ENCODE results near the gene MMP20.

Gene MMP20

GRCh38 chr11:102552447-102553194 is 72.5 kb downstream of the MMP20 start:
- no peak for DNase-seq

- no peak for DNase-seq
Measured at GRCh38 chr11:102552020-102552419, 73.1 kb downstream of the MMP20 start.

- no peak for DNase-seq
Measured at GRCh38 chr11:102551169-102551781, 73.9 kb downstream of the MMP20 start.

GRCh38 chr11:102546923-102547471 is 78.1 kb downstream of the MMP20 start:
- no peak for DNase-seq

- no peak for DNase-seq
Measured at GRCh38 chr11:102546427-102546826, 78.7 kb downstream of the MMP20 start.

- no peak for DNase-seq
Measured at GRCh38 chr11:102545701-102546100, 79.4 kb downstream of the MMP20 start.

- no peak for DNase-seq
Measured at GRCh38 chr11:102544594-102544993, 80.5 kb downstream of the MMP20 start.

- DNase-seq, result no peak
Measured at GRCh38 chr11:102539567-102539966, 85.6 kb downstream of the MMP20 start.

GRCh38 chr11:102538932-102539331 is 86.2 kb downstream of the MMP20 start:
- no peak for DNase-seq

- peak in 1 of 2 experiments; percentile 18 for DNase-seq
Measured at GRCh38 chr11:102534261-102534872, 90.8 kb downstream of the MMP20 start.

GRCh38 chr11:102530558-102530957 is 94.6 kb downstream of the MMP20 start, which contains the start of gene MMP7:
MMP7 (minus strand) TSS chr11:102530747; CDS start chr11:102530700, 47 bp downstream.
- DNase-seq, result peak; percentile 13 to 17

GRCh38 chr11:102528618-102529017 is 96.5 kb downstream of the MMP20 start:
- no peak for DNase-seq

GRCh38 chr11:102527684-102528083 is 97.4 kb downstream of the MMP20 start:
- no peak for DNase-seq

GRCh38 chr11:102527041-102527440 is 98.1 kb downstream of the MMP20 start:
- no peak for DNase-seq

Measured in Kasumi-1 (cell line).